Left colon (tissue), 2 donors: ENCODE data around the gene ARSB. TPM values are rescaled to one million over a fixed set of nuclear protein-coding genes. Genes with fewer than 3 reads are reported as not detected.
"Not testable (repeated sequence)": the region's sequence is repeated elsewhere in the genome, so short reads cannot be mapped to it uniquely, and the experiment has no call there.

ENCODE experiments used
- ATAC-seq: fragments of 200-7000 bp; cut with Tn5 transposase; one replicate; pipeline ENCODE4 v1.9.1; 2020; ENCODE audit warnings: mild to moderate bottlenecking, moderate library complexity
- DNase-seq, 2 donors: peaks; one replicate each; pipeline ENCODE4 v3.0.0-alpha.2; 2020
- intact Hi-C, 2 donors: fragments of 100-400 bp; cut with DNase I in 1 of 2; cut with micrococcal nuclease in 1 of 2; formaldehyde crosslinking; loops; one replicate each; pipeline versions ENCODE4 v1.11.2 to v1.14.0; 2022; cut with DNase I, micrococcal nuclease
- total RNA-seq, 2 donors: library from RNA; stranded (reverse); fragmentation: NEBNext Ultra II Directional; extraction: Animal tissue kit (Norgen Biotek cat#: 25700); gene quantifications; one replicate each; pipeline ENCODE4 v1.2.1, GENCODE V29; 2021
- donor health status: DM: no; HTN: no; CAD: no.
- donor health status: DM: yes; HTN: yes; CAD: no.

The ARSB gene
- total RNA-seq, 2 donors from 2014 or later = 8.2 to 9.7 TPM

- no peak for ATAC-seq
- no peak for DNase-seq
- intact Hi-C loops = no loop called here
These were observed 98.5 kb downstream of the ARSB start for GRCh38 chr5:78886341-78887230.

GRCh38 chr5:78881884-78882283, 103.2 kb downstream of the ARSB start:
- DNase-seq (no peak), ATAC-seq (no peak)
- intact Hi-C loops = no loop called here

- intact Hi-C loops = no loop called here
- no peak for ATAC-seq
- no peak for DNase-seq
These were observed 105.6 kb downstream of the ARSB start for GRCh38 chr5:78879516-78879915.

DNA sequence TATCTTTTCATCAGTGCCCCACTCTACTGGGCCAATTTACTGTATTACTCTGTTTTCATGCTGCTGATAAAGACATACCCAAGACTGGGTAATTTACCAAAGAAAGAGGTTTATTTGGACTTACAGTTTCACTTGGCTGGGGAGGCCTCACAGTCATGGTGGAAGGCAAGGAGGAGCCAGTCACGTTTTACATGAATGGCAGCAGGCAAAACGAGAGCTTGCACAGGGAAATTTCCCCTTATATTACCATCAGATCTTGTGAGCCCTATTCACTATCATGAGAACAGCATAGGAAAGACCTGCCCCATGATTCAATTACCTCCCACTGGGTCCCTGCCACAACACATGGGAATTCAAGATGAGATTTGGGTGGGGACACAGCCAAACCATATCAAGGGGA, 119.0 kb downstream of the ARSB start:
- DNase-seq, ATAC-seq, intact Hi-C loops: not testable (repeated sequence)

GRCh38 chr5:78858364-78858763, 126.7 kb downstream of the ARSB start:
- ATAC-seq = no peak

GRCh38 chr5:78855026-78855425, 130.1 kb downstream of the ARSB start:
- DNase-seq (no peak), ATAC-seq (no peak)
- intact Hi-C loops = no loop called here

More at GRCh38 chr5:78858364-78858763, 126.7 kb downstream of the ARSB start:
- no peak for DNase-seq
- intact Hi-C loops = no loop called here

- ATAC-seq, intact Hi-C loops, DNase-seq: not testable (repeated sequence)
These were observed 133.2 kb downstream of the ARSB start for GRCh38 chr5:78851891-78852290.

GRCh38 chr5:78845470-78845869, 139.6 kb downstream of the ARSB start:
- no peak for DNase-seq

DNA sequence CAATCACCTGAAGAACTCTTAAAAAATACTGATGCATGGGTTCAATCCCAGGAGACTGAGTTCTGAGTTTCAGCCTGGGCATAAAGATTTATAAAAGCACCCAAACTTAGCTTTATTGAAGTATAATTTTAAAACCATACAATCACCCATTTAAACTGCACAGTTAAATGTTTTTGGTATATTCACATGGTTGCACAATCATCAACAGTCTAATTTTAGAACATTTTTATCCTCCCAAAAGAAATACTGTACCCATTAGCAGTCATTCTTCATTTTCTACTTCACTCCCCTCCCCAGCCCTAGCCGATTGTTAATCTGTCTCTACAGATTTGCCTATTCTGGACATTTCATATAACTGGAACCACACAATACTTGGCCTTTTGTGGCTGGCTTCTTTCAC, 141.7 kb downstream of the ARSB start:
- intact Hi-C loops = no loop called here

More at GRCh38 chr5:78845470-78845869, 139.6 kb downstream of the ARSB start:
- intact Hi-C loops = no loop called here
- ATAC-seq = no peak

GRCh38 chr5:78841767-78842166, 143.3 kb downstream of the ARSB start:
- intact Hi-C loops = no loop called here
- no peak for ATAC-seq
- DNase-seq = no peak

More for the DNA sequence above, 141.7 kb downstream of the ARSB start:
- DNase-seq (no peak), ATAC-seq (no peak)

- no peak for DNase-seq
- ATAC-seq = no peak
- intact Hi-C loops = no loop called here
These were observed 146.4 kb downstream of the ARSB start for GRCh38 chr5:78838753-78839152.

GRCh38 chr5:78837836-78838235, 147.3 kb downstream of the ARSB start:
- DNase-seq (no peak), ATAC-seq (no peak)
- intact Hi-C loops = no loop called here

GRCh38 chr5:78835176-78835575, 149.9 kb downstream of the ARSB start:
- no peak for ATAC-seq
- DNase-seq = no peak

GRCh38 chr5:78833284-78833683, 151.8 kb downstream of the ARSB start:
- ATAC-seq (no peak), DNase-seq (no peak)
- intact Hi-C loops = no loop called here

More at GRCh38 chr5:78835176-78835575, 149.9 kb downstream of the ARSB start:
- intact Hi-C loops = no loop called here

GRCh38 chr5:78830528-78831046, 154.5 kb downstream of the ARSB start:
- ATAC-seq = no peak
- intact Hi-C loops = no loop called here

GRCh38 chr5:78829811-78830527, 155.1 kb downstream of the ARSB start:
- peak; percentile 28 to 31 for DNase-seq
- ATAC-seq = no peak
- intact Hi-C loops = no loop called here

More at GRCh38 chr5:78830528-78831046, 154.5 kb downstream of the ARSB start:
- no peak for DNase-seq

- DNase-seq = no peak
- intact Hi-C loops = no loop called here
- no peak for ATAC-seq
These were observed 157.4 kb downstream of the ARSB start for GRCh38 chr5:78827725-78828124.

GRCh38 chr5:78824831-78825281, 160.3 kb downstream of the ARSB start:
- ATAC-seq (no peak), DNase-seq (no peak)
- intact Hi-C loops = no loop called here

DNA sequence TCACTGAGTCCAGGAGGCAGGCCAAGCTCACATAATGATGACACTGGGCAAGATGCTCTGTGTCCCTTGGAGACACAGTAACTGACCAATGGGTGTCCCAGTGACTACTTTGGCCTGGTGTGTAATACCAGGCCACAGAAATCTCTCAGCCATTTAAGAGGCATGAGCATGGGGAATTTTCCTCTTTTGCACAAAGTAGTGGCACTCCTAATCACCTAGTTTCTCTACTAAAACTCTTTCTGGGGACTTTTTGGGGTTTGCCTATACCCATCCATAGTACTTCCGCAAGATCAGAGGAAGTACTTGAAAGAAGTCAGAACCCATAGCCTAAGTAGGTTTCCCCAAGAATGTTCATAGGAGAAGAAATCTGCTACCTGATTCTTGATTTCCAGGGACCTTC, 161.9 kb downstream of the ARSB start:
- ATAC-seq = no peak
- intact Hi-C loops = no loop called here
- no peak for DNase-seq
